K562 (cell line): Measurements from ENCODE around the gene RNF32. TPM values are rescaled to one million over a fixed set of nuclear protein-coding genes. Genes with fewer than 3 reads are reported as not detected.

Experiments used
- ATAC-seq: fragments of 200-7000 bp; cut with Tn5 transposase; 3 replicates; pipeline ENCODE4 v1.9.1; 2020; ENCODE audit warnings: moderate library complexity
- BruUV-seq: library from RNA; stranded (reverse); fragments of 400-500 nt; replicated peaks from 2 replicates; lab custom pipeline; 2021; lab: Mats Ljungman, UMichigan
- CTCF ChIA-PET: fragments of 300-600 bp; formaldehyde crosslinking; extraction: SDS; loops from one replicate; lab custom pipeline; 2021; ENCODE audit warnings: low intra/inter-chr PET ratio; lab: Yijun Ruan, JAX
- POLR2A ChIA-PET: fragments of 300-600, 350-650 bp; sonication (Branson Sonifier 250); formaldehyde crosslinking; extraction: SDS; loops from one replicate; lab custom pipeline; 2021; ENCODE audit warnings: antibody characterized with exemption, inconsistent platforms; lab: Yijun Ruan, JAX
- DNase-seq, 4 experiments: peaks; one replicate each; pipeline versions ENCODE4 v3.0.0 to v3.0.0-alpha.2; 2011 to 2018; ENCODE audit warnings: low spot score in 3 of 4, mixed read lengths in 3 of 4; ENCODE audit errors: extremely low read depth in 1 of 4
- FAIRE-seq: peaks from 2 replicates; lab custom pipeline; 2011; peaks lifted over from hg19 to GRCh38; lab: Jason Lieb, UNC
- H2AFZ ChIP-seq: 2 replicates; pipeline ENCODE4 v1.6.0; 2011; ENCODE audit warnings: low read depth, low read length, control low read depth, inconsistent platforms
- H3K27ac ChIP-seq: fragments of 200-600 bp; 3 replicates; pipeline ENCODE4 v1.8.0; 2011; ENCODE audit warnings: low read depth, mild to moderate bottlenecking, control low read depth, inconsistent platforms, low read length, moderate library complexity, mixed read lengths; ENCODE audit errors: extremely low read depth
- H3K27me3 ChIP-seq, 2 experiments: fragments of 300-600 bp in 1 of 2; 2 replicates in 1 of 2; 3 replicates in 1 of 2; pipeline versions ENCODE4 v1.6.0 to v1.8.0; 2011; ENCODE audit warnings: inconsistent platforms in 2 of 2, low read length in 2 of 2, mild to moderate bottlenecking in 1 of 2, mixed read lengths in 1 of 2, moderate library complexity in 1 of 2; ENCODE audit not compliant: control insufficient read depth in 2 of 2, insufficient read depth in 2 of 2
- H3K36me3 ChIP-seq: fragments of 300-600 bp; 3 replicates; pipeline ENCODE4 v1.8.0; 2011; ENCODE audit warnings: mild to moderate bottlenecking, low read length, inconsistent platforms; ENCODE audit not compliant: control insufficient read depth, insufficient read depth
- H3K4me1 ChIP-seq, 2 experiments: fragments of 200-600 bp in 1 of 2; replicated peaks in 1 of 2; 2 replicates in 1 of 2; 3 replicates in 1 of 2; pipeline versions ENCODE4 v1.5.1 to v1.8.0; 2011; ENCODE audit warnings: inconsistent platforms in 2 of 2, low read length in 2 of 2, mild to moderate bottlenecking in 1 of 2, mixed read lengths in 1 of 2, moderate library complexity in 1 of 2; ENCODE audit not compliant: control insufficient read depth in 2 of 2, insufficient read depth in 2 of 2
- H3K4me2 ChIP-seq: 2 replicates; pipeline ENCODE4 v1.6.1; 2011; ENCODE audit warnings: low read length, control low read depth, inconsistent platforms, mixed read lengths; ENCODE audit not compliant: insufficient read depth
- H3K4me3 ChIP-seq: fragments of 200-600 bp; sonication (generic), shearing (Covaris generic); 2 replicates; pipeline ENCODE4 v1.5.1; 2016; ENCODE audit warnings: control low read depth, inconsistent platforms
- H3K79me2 ChIP-seq: fragments of 200-600 bp; 3 replicates; pipeline ENCODE4 v1.8.0; 2011; ENCODE audit warnings: low read length, inconsistent platforms; ENCODE audit not compliant: control insufficient read depth, insufficient read depth
- H3K9ac ChIP-seq, 2 experiments: 2 replicates each; pipeline versions ENCODE4 v1.6.0 to v1.6.1; 2011; ENCODE audit warnings: low read depth in 2 of 2, low read length in 2 of 2, control low read depth in 1 of 2, inconsistent platforms in 1 of 2, mild to moderate bottlenecking in 1 of 2, mixed read lengths in 1 of 2; ENCODE audit not compliant: insufficient read depth in 1 of 2
- H3K9me1 ChIP-seq: one replicate; pipeline ENCODE4 v1.6.0; 2011; ENCODE audit warnings: inconsistent platforms, mild to moderate bottlenecking, low read length, moderate library complexity; ENCODE audit not compliant: control insufficient read depth, insufficient read depth
- H3K9me3 ChIP-seq: replicated peaks from 2 replicates; pipeline ENCODE4 v1.5.1; 2011; ENCODE audit warnings: low read depth, low read length, inconsistent platforms; ENCODE audit not compliant: control insufficient read depth, insufficient read depth
- H4K20me1 ChIP-seq: replicated peaks from 2 replicates; pipeline ENCODE4 v1.6.1; 2011; ENCODE audit warnings: low read length, inconsistent platforms, mixed read lengths; ENCODE audit not compliant: control insufficient read depth, insufficient read depth
- HOMEZ ChIP-seq: fragments of 250-450 bp; sonication (Bioruptor Pico); IDR thresholded peaks from 2 replicates; pipeline ENCODE4 v1.4.0; 2020; ENCODE audit warnings: mild to moderate bottlenecking, moderate library complexity
- MEF2A ChIP-seq: IDR thresholded peaks from 2 replicates; pipeline ENCODE4 v1.6.1; 2011; ENCODE audit warnings: low read depth, mild to moderate bottlenecking, low read length, moderate library complexity; ENCODE audit not compliant: control insufficient read depth
- RBM25 ChIP-seq: fragments of 200-400 bp; formaldehyde crosslinking; IDR thresholded peaks from 2 replicates; pipeline ENCODE4 v1.6.1; 2018; ENCODE audit warnings: low read length, low read depth, moderate library complexity; ENCODE audit not compliant: severe bottlenecking
- WGBS: fragments of 100-300 bp; shearing (Covaris generic); methylation state at CpG from one replicate; pipeline ENCODE4 v1.1.6; 2016; ENCODE audit warnings: low coverage, mixed read lengths; ENCODE audit not compliant: insufficient coverage; ENCODE audit errors: missing lambda C conversion rate; 5-methylcytosine and 5-hydroxymethylcytosine counted together
- in situ Hi-C: fragments of 300-500 bp; cut with MboI; formaldehyde crosslinking; loops from 4 replicates; pipeline ENCODE4 v1.15.0; 2018; ENCODE audit warnings: inconsistent platforms, mixed read lengths
- intact Hi-C: fragments of 100-400 bp; cut with micrococcal nuclease; formaldehyde crosslinking; loops from 2 replicates; pipeline ENCODE4 v1.14.2; 2022
- polyA plus RNA-seq, 8 experiments: library from polyadenylated mRNA; depleted of rRNA in 4 of 8; stranded (reverse) in 5 of 8; unstranded in 3 of 8; fragments of >200 nt; fragmentation: Nextera tagmentation in 2 of 8; fragmentation: Illumina TruSeq in 1 of 8; extraction: Ambion mirVana in 2 of 8; extraction: Trizol in 1 of 8; gene quantifications; 2 replicates each; pipeline versions ENCODE4 v1.2.1 to v1.2.3, GENCODE V29; 2011 to 2014; ENCODE audit warnings: inconsistent platforms in 1 of 8, missing spikeins in 1 of 8
- total RNA-seq, 7 experiments: library from RNA; depleted of rRNA in 6 of 7; stranded (reverse); fragments of >200 nt in 6 of 7; fragmentation: Illumina TruSeq in 2 of 7; extraction: Trizol in 2 of 7; gene quantifications; 2 replicates each; pipeline versions ENCODE4 v1.2.1 to v1.2.3, GENCODE V29; 2011 to 2021; ENCODE audit warnings: low replicate concordance in 1 of 7

The RNF32 gene
- total and polyA plus RNA-seq, 9 of the 15 experiments (the other 6 are each of a cell fraction or from before 2014, with no cell fraction given) = 2.6 to 7.0 (median 4.6) TPM

DNA sequence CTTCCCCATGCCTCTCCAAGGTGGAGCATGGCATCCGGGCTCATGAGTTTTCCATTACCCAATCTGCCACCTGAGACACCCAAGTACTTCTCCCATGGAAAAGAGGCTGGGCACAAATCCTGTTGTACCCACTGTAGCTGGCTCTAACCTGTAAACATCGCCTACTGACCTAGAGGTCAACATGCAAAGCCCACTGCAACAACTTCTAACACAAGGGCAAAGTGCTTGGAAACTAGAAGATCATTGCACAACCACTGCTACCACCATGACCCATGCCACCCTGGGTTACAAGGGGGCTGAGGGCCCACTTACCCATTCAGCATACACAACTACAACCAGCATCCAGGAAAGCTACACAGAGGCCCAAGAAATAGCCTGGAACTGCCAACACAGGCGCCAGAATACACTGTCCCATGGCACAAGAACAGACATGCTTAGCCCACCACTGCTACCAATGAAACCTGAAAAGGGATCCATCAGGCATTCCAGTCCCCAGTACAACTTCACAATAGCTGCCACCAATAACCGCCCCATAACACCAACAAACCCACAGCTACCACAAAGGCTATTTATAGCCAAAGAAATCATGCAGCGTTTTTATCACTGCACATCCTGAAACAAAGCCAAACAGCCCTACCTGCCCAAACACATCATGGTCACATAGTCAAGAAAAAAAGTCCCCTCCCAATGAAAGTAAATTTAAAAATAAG is 63.4 kb downstream of the RNF32 start:
- DNase-seq = no peak
- Histone ChIP-seq H3K36me3 (no peaks in the 10 kb centered on the region; the same call in 1 of the 3 replicates), H3K9me3 (0 out of 2 replicates have a peak, but pooled peaks cover 3% of the 10 kb centered on the region), H2AFZ (no peak overlapping the region)
- POLR2A ChIA-PET = interaction anchor here (0.7 to 0.9 kb wide), 2 partner anchors 19 to 55 kb away, joined by 3 read pairs; no protein-coding TSS in a partner anchor
- BruUV-seq = no TSS peak
- TF ChIP-seq HOMEZ (CRISPR knock-in tag) (no peak), MEF2A (peak; percentile 55; the same call in 1 of the 2 replicates), RBM25 (no peak)
- TF ChIP-seq, all 486 proteins: peak for 1
- Histone ChIP-seq H3K9me1 (no peaks in the 10 kb centered on the region), H4K20me1 (no peaks in the 10 kb centered on the region), H3K4me1 (no peaks in the 10 kb centered on the region), H3K79me2 (no peaks in the 10 kb centered on the region; the same call in 2 of the 3 replicates), H3K4me3 (no peak overlapping the region), H3K27ac (no peak overlapping the region), H3K4me2 (no peak overlapping the region), H3K9ac (no peak overlapping the region), H3K27me3 (no peaks in the 10 kb centered on the region)
- in situ Hi-C loops = no loop called here
- CTCF ChIA-PET = no interaction called here
- no peak for ATAC-seq
- intact Hi-C loops = no loop called here
- FAIRE-seq = no peak
- WGBS = 73% methylated on average over 5 of the region's 5 CpGs
